Measurements from ENCODE around the gene HOMEZ. TPM values are rescaled to one million over a fixed set of nuclear protein-coding genes. Genes with fewer than 3 reads are reported as not detected.
A peak's percentile ranks its signal among the peaks of the same experiment; 100 is the strongest.

HOMEZ gene
- total RNA-seq, 1 experiment from 2014 or later = 7.6 TPM

GRCh38 chr14:23307687-23308644 lies 22.0 kb upstream of the HOMEZ start:
- ChIA-PET CTCF (interaction anchor here (0.8 to 1.4 kb wide), 3 partner anchors 13 to 187 kb away, joined by 4 to 7 read pairs (median 4); partner anchors contain the start of gene HOMEZ), POLR2A (interaction anchor here (0.5 to 3.0 kb wide), 2 partner anchors 13 to 35 kb away, joined by 3 to 51 read pairs; partner anchors contain the start of gene PABPN1)
- intact Hi-C loops (cut with micrococcal nuclease; ENCODE audit: unreplicated experiment) = no loop called here
- H3K4me1 Mint-ChIP-seq (ENCODE audit: low read depth, unreplicated experiment) = peaks cover 14% of the 10 kb centered on the region
- no TSS peak for BruUV-seq (replicated peaks)
- Histone ChIP-seq H3K9me3 (no peaks in the 10 kb centered on the region), H3K4me3 (ENCODE audit: low read depth, low read length) (peak overlapping the region; percentile 68), H3K4me1 (peaks cover 15% of the 10 kb centered on the region; the same call in 1 of the 2 replicates), H3K27me3 (replicated peaks; ENCODE audit: control insufficient read depth, insufficient read depth, low read length) (no peaks in the 10 kb centered on the region), H3K36me3 (ENCODE audit: control insufficient read depth, insufficient read depth, low read length) (peaks cover 1% of the 10 kb centered on the region; the same call in 1 of the 2 replicates)
- H3K9me3 Mint-ChIP-seq (ENCODE audit: unreplicated experiment) = no peaks in the 10 kb centered on the region
- H3K27me3 Mint-ChIP-seq (ENCODE audit: insufficient read depth, unreplicated experiment) = no peaks in the 10 kb centered on the region
- H3K27ac Mint-ChIP-seq (ENCODE audit: unreplicated experiment) = peak overlapping the region; percentile 78
- peaks cover 11% of the 10 kb centered on the region for H3K36me3 Mint-ChIP-seq (ENCODE audit: insufficient read depth, unreplicated experiment)
- H3K4me3 Mint-ChIP-seq (ENCODE audit: unreplicated experiment) = peak overlapping the region; percentile 75
- no peak for TF ChIP-seq CTCF (IDR thresholded peaks at IDR 0.05; ENCODE audit: insufficient read depth in 1 of 2, low read depth in 1 of 2, low read length in 1 of 2, severe bottlenecking in 1 of 2, unreplicated experiment in 1 of 2)
- DNase-seq = no peak

- DNase-seq = no peak
- Mint-ChIP-seq H3K9me3 (ENCODE audit: unreplicated experiment) (no peaks in the 10 kb centered on the region), H3K4me3 (ENCODE audit: unreplicated experiment) (peak overlapping the region; percentile 75), H3K27me3 (ENCODE audit: insufficient read depth, unreplicated experiment) (no peaks in the 10 kb centered on the region), H3K36me3 (ENCODE audit: insufficient read depth, unreplicated experiment) (peaks cover 18% of the 10 kb centered on the region), H3K27ac (ENCODE audit: unreplicated experiment) (peak overlapping the region; percentile 78), H3K4me1 (ENCODE audit: low read depth, unreplicated experiment) (peaks cover 14% of the 10 kb centered on the region)
- H3K4me3 ChIP-seq (ENCODE audit: low read depth, low read length) = peak overlapping the region; percentile 68
- BruUV-seq (replicated peaks) = TSS peak; percentile 25
- TF ChIP-seq CTCF (IDR thresholded peaks at IDR 0.05; ENCODE audit: insufficient read depth in 1 of 2, low read depth in 1 of 2, low read length in 1 of 2, severe bottlenecking in 1 of 2, unreplicated experiment in 1 of 2) = no peak
- intact Hi-C loops (cut with micrococcal nuclease; ENCODE audit: unreplicated experiment) = no loop called here
- no peaks in the 10 kb centered on the region for H3K27me3 ChIP-seq (replicated peaks; ENCODE audit: control insufficient read depth, insufficient read depth, low read length)
- peaks cover 15% of the 10 kb centered on the region; the same call in 1 of the 2 replicates for H3K4me1 ChIP-seq
- H3K9me3 ChIP-seq = no peaks in the 10 kb centered on the region
- H3K36me3 ChIP-seq (ENCODE audit: control insufficient read depth, insufficient read depth, low read length) = peaks cover 1% of the 10 kb centered on the region; the same call in 1 of the 2 replicates
- ChIA-PET POLR2A (interaction anchor here (0.6 to 3.0 kb wide), 7 partner anchors 14 to 247 kb away, joined by 6 to 51 read pairs (median 9); partner anchors contain the start of gene PABPN1), CTCF (interaction anchor here (0.7 to 1.4 kb wide), 4 partner anchors 13 to 187 kb away, joined by 3 to 7 read pairs (median 4); partner anchors contain the start of gene HOMEZ)
These were observed 21.2 kb upstream of the HOMEZ start for GRCh38 chr14:23307146-23307530.
